Spleen (tissue), 7 donors: Measurements from ENCODE around the gene IFI27L1.

Experiments
- POLR2AphosphoS5 ChIP-seq, 3 donors: sonication (generic); formaldehyde crosslinking; IDR thresholded peaks; one replicate each; pipeline ENCODE4 v1.5.1; 2017; ENCODE audit warnings: antibody characterized with exemption in 3 of 3
- TF ChIP-seq, protein P1 (sequence below), 11 experiments: fragments of 200-600 bp in 7 of 11; fragments of 450-650 bp in 4 of 11; sonication (generic) in 4 of 11; IDR thresholded peaks in 8 of 11; conservative IDR thresholded peaks in 3 of 11; 1 replicate in 7 of 11; 2 replicates in 4 of 11; pipeline versions ENCODE4 v1.4.0 to v1.8.0; 2016 to 2021; ENCODE audit warnings: antibody characterized with exemption in 11 of 11, inconsistent platforms in 4 of 11, mild to moderate bottlenecking in 1 of 11
- donor health status: DM: no; HTN: no; CAD: no; lungs with moderate emphysema.
- donor health status: DM: no; HTN: no; CAD: no.
- donor health status: DM: no; HTN: no; CAD: no.

DNA sequence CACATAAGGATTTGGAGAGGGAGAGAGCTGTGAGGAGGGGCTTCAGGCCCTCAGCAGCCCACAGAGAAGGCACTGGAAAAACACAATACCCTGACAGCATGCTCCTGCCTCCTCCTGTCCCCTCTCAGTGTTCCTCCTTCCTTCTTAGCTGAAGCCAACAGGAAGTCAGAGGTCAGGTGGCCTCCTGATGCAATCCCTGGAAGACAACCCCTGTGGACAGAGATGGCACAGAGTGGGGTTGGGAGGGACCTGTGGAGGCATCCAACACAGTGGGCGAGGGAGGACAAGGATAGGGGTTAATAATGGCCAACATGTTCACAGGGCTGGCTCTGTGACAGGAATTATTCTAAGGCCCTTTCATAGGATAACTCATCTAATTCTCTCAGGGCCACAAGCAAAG is 63.7 kb downstream of the IFI27L1 start:
- TF ChIP-seq POLR2AphosphoS5 (IDR thresholded peaks at IDR 0.05) = no peak
- TF ChIP-seq, protein P1, sequence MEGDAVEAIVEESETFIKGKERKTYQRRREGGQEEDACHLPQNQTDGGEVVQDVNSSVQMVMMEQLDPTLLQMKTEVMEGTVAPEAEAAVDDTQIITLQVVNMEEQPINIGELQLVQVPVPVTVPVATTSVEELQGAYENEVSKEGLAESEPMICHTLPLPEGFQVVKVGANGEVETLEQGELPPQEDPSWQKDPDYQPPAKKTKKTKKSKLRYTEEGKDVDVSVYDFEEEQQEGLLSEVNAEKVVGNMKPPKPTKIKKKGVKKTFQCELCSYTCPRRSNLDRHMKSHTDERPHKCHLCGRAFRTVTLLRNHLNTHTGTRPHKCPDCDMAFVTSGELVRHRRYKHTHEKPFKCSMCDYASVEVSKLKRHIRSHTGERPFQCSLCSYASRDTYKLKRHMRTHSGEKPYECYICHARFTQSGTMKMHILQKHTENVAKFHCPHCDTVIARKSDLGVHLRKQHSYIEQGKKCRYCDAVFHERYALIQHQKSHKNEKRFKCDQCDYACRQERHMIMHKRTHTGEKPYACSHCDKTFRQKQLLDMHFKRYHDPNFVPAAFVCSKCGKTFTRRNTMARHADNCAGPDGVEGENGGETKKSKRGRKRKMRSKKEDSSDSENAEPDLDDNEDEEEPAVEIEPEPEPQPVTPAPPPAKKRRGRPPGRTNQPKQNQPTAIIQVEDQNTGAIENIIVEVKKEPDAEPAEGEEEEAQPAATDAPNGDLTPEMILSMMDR (IDR thresholded peaks at IDR 0.05 in 8 of 11, conservative IDR thresholded peaks at IDR 0.05 in 3 of 11) = no peak
